GM19043 (cell line): ENCODE measurements around the gene ALDH2.
"Not testable (repeated sequence)": the region's sequence is repeated elsewhere in the genome, so short reads cannot be mapped to it uniquely, and the experiment has no call there.

ENCODE experiments used
- ATAC-seq: cut with Tn5 transposase; IDR thresholded peaks from one replicate; pipeline ENCODE4 v1.9.1; 2021; ENCODE audit warnings: low read depth; ENCODE audit not compliant: unreplicated experiment

The ALDH2 gene

GRCh38 chr12:111758120-111758561 lies 8.6 kb upstream of the ALDH2 start:
- ATAC-seq: no peak

DNA sequence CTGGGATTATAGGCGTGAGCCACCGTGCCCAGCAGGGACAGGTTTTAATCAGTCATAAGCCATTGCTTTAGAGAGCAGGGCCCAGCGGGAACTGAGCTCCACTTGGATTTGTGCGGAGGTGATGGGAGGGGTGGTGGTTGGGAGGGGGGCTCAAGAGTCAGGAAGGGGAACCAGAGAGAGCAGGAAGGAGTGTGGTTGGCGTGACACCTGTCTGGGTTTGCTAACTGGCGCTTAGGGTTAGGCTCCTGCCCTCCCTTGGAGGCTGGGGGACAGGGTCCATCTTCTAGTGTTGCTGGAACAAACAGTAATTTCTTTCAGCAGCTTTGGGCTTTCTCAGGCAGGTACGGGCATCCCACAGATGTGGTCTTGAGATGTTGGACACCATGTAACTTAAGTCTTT lies 7.5 kb upstream of the ALDH2 start:
- ATAC-seq: no peak

DNA sequence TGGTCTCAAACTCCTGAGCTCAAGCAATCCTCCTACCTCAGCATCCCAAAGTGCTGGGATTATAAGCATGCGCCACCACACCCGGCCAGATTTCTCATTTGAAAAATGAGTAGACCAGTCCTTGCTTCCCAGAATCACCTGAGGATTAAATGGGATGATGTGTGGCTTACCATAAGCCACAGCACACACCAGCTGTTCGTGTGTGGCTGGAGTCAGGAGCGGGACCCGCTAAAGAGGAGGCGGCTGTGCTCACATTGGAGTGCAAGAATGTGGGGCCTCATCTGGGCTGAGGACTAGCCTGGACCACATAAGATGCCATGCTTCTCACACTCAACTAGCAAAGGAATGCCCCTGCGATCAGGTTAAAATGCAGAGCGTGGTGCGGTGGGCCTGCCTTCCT lies 6.7 kb upstream of the ALDH2 start:
- no peak for ATAC-seq

DNA sequence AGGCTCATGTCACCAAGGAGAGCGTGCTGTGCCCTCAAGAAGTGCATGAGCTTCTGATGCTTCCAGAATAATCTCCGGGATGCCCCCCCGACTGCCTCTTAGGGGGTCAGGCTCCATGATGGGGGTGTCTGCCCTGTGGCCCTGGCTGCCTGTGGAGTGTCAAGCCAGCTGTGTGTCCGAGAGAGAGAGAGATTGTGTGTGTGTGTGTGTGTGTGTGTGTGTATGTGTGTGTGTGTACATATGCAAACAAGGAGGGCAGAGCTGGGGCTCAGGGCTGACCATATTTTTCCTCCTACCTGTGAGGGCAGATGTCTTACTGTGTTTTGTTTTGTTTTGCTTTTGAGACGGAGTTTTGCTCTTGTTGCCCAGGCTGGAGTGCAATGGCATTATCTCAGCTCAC lies 5.6 kb upstream of the ALDH2 start:
- no peak for ATAC-seq

DNA sequence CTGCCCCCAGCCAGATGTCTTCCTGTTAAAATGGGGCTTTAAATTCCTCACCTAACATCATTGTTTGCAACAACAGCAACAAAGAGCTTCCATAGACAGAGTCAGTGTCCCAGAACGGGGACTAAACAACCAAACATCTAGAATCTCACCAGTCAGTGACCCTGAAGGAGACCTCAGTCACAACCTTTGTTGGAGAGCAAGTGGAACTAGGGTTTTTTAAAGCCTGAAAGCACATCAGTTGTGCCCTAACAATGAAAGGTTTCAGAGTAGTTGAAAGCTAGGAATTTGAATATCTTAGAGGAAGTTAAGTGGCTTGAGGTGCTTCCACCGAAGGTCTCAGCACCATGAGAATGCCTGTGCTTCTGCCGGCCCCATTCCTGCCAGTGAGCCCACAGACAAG lies 5.0 kb upstream of the ALDH2 start:
- ATAC-seq: no peak

DNA sequence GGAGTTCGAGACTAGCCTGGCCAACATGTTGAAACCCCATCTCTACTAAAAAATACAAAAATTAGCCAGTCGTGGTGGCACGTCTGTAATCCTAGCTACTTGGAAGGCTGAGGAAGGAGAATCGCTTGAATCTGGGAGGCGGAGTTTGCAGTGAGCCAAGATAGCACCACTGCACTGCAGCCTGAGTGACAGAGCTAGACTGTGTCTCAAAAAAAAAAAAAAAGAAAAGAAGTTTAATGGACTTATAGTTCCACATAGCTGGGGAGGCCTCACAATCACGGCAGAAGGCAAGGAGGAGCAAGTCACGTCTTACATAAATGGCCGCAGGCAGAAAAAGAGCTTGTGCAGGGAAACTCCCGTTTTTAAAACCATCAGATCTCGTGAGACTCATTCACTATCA lies 3.2 kb upstream of the ALDH2 start:
- not testable (repeated sequence) for ATAC-seq

- ATAC-seq: no peak
Measured at GRCh38 chr12:111764120-111764821, 2.5 kb upstream of the ALDH2 start.

DNA sequence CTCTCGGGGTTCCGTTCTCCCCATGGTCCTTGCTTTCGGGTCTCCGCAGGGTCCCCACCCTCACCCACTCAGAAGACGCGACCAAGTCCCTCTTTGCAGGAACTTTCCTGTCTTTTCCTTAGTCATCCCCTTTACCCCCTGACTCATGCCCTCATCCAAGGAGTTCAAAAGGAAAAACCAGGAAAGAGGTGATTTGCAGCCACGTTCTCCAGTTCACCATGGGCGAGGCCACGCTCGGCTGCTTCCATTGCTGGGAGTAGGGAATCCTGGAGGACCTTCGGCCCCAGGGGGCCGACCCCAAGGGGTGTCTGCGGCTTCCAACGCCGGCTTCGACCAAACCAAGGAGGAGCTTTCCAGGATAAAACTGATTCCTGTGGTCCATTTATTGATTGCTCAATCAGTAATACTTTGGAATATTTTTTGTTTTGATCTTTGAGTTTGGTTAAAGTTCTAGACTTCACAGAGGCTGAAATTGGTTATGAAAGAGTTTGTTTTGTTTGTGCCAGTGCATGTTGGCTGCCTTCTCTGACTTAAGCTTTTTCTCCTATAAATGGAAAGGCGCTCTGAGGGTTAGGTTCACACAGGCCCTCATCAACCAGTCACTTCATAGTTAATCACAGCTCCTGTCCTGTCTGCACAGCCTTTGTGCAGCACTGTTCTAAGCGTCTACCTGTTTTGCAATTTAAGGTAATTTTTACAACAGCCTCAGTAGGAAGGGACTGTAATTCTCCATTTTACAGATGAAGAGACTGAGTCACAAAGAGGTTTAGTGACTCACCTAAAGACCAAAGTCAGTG lies 827 bp downstream of the ALDH2 start:
- no peak for ATAC-seq

DNA sequence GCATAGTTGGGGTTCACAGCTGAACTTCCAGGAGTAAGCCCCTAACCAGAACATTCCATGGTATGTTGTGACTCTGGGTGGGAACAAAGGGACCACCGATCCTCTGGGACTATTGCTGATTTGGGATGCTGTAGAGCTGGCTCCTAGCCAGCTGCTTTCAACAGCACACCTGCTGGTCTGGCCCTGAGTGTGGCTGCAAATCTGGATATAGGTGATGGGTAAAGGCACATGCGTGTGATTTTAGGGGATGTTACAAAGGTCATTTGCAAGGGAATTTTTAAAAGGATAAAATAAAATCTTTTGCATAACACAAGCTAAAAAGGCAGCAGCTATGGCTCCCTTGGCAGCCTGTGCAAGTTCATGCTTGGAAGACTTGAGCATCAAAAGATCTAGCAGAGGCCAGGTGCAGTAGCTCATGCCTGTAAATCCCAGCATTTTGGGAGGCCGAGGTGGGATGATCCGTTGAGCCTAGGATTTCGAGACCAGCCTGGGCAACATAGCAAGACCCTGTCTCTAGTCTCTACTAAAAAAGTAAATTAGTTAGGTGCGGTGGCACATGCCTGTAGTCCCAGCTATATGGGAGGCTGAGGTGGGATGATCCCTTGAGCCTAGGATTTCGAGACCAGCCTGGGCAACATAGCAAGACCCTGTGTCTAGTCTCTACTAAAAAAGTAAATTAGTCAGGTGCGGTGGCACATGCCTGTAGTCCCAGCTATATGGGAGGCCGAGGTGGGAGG lies 1.6 kb downstream of the ALDH2 start:
- no peak for ATAC-seq

DNA sequence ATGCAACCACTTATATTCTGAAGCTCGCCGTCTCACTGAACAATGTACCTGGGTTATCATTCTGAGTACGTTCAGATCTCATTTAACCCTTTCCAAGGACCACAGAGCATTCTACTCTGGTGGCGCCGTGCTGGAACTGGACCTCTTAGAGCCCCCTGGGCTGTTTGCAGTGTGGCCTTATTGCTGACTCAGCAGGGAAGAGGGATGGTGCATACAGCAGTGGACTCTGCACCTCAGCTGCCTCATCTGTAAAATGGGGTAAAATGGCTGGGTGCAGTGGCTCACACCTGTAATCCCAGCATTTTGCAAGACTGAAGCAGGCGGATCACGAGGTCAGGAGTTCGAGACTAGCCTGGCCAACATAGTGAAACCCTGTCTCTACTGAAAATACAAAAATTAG lies 2.9 kb downstream of the ALDH2 start:
- ATAC-seq: no peak

DNA sequence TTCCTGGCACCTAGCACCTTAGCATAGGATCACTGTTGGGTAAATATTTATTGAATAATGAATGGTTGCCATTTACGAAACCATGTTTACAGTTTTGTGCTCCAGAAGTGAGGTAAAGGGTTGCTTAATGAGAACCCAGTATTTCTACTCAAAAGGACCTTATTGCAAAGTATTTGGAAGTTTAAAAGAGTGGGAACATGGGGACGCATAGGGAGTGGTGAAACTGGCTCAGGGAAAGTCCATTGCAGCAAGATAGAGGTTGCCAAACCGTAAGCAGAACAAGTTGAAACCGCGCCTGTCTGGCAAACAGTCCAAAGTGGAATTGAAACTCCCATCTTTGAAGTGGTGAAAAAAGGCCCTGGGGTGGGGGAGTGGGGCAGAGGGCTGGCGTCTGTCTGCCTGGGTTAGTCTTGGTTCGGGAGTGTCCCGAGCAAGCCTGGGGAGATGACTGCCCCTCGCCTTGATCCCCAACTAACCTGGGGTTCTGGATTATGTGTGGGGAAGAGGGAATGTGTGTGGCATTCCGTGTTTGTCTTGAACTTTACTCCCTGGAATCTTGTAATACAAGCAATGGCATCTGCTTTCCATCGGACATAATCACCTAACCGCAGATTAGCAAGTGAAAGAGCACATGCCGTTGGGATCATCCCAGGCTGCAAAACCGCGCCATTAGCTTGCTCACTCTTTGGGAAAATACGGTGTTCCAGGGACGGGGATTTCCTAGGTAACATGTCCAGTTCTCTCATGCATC lies 7.2 kb downstream of the ALDH2 start:
- ATAC-seq: no peak

DNA sequence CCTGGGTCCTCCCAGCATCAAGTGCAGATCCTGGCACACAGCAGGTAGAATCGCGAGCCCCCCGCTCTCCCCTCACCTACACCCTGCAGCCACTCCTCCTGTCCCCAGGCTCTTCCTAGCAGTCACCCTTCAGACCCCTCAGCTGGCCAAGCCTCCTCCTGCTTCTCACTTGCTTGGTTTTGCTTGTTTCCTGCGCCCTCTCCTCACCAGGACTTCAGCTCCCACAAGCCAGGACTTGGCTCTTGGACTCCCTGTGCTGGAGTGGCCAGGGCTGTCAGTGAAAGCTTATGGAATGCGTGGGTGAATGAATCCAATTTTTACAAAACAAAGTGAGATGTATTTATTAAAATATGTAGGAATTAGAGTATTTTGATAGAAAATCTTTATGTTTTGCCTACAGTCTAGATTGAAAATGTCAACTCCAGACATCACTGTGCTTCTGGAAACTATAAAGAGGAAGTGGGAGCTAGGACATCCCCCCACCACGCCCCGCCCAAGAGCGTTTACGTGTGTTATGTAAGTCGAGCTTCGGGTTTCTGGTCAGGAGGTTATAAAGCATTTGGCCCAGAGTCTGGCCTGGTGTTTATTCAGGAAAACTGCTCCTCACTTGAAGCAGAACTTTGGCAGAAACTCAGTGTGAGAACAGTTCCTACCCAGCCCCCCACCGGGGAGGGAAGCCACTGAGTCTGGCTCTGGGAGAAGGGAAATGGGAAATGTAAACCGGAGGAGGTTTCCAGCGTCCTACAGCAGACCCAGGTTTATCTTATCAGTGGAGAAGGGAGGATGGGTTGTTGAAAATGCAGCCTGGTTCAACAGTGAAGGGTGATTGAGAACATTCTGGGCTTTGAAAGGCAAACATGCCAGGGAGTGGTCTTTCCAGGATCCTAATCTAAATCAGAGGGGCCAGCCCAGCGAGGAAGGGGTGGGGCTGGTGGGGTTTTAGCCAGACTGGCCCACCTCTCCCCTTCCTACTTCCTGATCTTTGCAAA lies 8.8 kb downstream of the ALDH2 start:
- peak; percentile 55 for ATAC-seq

DNA sequence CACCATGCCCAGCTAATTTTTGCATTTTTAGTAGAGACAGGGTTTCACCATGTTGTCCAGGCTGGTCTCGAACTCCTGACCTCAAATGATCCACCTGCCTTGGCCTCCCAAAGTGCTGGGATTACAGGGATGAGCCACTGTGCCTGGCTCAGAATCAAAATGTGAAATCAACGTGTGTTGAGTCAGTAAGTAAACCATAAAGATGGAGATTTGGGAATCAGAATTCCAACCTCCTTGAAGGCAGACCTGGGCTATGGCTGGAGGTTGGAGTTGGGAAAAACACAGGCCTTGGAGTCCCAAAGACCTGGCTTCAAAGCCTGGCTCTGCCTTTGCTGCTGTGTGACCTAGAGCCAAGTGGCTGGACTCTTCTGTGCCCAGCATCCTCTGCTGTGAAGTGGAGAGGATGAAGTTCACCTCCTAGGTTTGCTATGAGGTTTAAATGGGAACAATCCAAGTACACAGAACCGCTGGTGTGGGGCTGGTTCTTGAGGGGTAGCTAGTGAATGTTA lies 10.2 kb downstream of the ALDH2 start:
- ATAC-seq: no peak

GRCh38 chr12:111777345-111778045 lies 10.8 kb downstream of the ALDH2 start:
- no peak for ATAC-seq

DNA sequence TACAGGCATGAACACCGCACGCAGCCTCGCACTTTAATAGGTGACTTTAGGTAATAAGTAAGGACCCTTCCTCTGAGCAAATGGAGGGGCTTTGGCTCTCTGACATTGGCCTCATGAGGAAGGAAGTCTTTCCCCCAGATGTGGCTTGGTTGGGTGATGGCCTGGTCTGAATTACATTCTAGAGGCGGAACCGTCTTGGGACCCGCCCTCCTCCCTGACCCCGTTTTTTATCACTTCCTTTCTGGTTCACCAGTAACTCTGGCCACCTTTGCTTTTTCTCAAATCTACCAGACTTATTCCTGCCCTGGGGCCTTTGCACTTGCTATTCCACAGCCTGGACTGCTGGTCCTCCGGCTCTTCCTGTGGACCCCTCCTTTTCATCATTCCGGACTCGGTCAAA lies 13.4 kb downstream of the ALDH2 start:
- ATAC-seq: no peak

DNA sequence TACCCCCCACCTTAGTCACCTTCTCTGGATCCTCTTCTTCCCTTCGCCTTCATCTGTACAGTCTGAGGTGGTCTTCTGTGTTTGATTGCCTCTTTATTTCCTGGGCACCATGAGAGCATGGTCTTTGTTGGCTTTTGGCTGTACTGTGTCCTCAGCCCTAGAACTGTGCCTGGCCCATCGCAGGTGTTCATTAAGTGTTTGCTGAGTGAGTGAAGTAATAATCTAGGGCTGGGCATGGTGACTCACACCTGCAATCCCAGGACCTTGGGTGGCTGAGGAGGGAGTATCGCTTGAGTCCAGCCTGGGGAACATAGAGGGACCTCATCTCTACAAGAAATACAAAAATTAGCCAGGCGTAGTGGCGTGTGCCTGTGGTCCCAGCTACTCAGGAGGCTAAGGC lies 13.9 kb downstream of the ALDH2 start:
- ATAC-seq: no peak

DNA sequence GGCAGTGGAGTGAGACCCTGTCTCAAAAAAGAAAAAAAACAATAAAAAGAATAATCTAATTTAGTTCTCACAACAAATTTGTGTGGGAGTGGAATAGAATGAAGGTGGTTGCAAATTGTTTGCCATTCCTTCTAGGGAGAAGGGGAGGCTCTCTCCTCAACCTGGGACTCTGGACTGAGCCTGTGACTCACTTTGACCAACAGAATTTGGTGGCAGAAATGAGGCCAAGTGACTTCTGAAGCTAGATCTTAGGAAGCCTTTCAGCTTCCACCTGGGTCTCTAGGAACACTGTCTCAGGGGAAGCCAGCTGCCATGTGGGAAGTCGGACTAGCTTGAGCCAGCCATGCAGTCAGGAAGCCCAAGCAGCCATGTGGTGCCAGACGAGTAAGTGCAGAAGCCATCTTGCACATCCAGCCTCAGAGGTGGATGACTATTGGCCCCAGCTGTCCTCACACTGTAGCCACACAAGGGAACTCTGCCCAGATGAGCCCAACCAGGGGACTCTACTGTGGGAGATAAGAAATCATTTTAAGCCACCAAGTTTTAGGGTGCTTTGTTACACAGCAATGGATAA lies 14.4 kb downstream of the ALDH2 start:
- ATAC-seq: no peak

DNA sequence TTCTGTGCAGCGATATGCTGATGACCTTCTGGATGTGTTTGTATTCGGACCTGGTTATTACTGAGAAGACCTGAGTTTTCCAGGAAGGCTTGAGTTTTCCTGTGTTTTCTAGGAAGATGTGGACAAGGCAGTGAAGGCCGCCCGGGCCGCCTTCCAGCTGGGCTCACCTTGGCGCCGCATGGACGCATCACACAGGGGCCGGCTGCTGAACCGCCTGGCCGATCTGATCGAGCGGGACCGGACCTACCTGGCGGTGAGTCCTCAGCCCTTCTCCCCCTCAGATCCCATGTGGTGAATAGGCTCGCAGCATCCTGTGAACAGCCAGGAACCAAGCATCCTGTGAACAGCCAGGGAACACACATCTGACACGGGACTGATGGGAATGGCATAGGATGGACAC lies 16.3 kb downstream of the ALDH2 start:
- no peak for ATAC-seq
